Activated CD8-positive, alpha-beta memory T cell treated with anti-CD3 and anti-CD28 coated beads, Interleukin-2, amount 50 U/mL, for 1 hour (primary cell): ENCODE results near the gene CCDC117.

Experiments
- DNase-seq: peaks from one replicate; pipeline ENCODE4 v3.0.0-alpha.2; 2020; ENCODE audit errors: extremely low read depth

CCDC117 gene

DNA sequence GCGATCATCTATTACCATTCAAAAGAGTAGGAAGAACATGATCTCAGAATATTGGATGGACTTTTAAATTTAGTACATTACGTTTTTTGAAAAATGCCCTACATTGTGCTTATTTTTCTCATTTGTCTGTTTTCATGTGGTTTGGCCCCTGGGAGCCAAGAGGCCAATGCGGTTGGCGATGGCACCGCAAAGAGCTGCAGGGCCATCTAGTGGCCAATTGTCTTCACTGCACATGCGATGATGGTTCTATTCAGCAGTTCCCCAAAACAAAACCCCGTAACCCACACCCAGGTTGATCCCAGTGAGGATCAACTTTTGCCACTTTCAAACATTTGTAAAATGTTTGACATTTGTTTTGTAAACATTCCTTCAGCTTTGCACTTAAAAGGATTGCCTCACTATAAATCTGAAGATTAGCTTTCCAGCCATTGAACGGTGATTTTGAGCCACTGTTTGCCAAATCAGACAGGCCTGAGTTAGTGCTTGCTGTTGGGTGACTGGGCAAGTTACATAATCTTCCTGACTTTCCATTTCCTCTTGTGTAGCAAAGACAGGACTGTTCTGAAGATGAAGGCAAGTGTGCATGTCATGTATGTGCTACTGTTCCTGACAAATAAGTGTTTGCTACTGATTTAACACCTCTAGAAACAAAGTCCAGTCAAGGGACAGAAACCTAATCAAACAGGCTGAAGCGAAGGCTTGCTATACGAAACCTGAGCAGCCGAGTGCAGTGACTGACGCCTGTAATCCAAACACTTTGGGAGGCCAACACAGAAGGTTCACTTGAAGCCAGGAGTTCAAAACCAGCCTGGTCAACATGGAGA, 57.1 kb downstream of the CCDC117 start:
- no peak for DNase-seq

DNA sequence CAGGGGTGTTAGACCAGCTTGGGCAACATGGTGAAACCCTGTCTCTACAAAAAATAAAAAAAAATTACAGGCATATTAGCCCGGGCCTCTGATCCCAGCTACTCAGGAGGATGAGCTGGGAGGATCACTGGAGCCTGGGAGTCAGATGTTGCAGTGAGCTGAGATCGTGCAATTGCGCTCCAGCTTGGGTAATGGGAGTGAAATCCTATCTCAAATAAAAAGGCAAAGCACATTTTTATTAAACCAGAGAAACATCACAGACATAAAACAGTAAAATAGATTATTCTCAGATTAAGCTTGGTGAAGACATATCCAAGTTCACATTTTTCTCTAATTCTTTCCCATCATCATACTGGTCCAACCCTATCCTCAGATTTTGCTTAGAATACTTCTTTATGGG, 57.9 kb downstream of the CCDC117 start:
- no peak for DNase-seq

DNA sequence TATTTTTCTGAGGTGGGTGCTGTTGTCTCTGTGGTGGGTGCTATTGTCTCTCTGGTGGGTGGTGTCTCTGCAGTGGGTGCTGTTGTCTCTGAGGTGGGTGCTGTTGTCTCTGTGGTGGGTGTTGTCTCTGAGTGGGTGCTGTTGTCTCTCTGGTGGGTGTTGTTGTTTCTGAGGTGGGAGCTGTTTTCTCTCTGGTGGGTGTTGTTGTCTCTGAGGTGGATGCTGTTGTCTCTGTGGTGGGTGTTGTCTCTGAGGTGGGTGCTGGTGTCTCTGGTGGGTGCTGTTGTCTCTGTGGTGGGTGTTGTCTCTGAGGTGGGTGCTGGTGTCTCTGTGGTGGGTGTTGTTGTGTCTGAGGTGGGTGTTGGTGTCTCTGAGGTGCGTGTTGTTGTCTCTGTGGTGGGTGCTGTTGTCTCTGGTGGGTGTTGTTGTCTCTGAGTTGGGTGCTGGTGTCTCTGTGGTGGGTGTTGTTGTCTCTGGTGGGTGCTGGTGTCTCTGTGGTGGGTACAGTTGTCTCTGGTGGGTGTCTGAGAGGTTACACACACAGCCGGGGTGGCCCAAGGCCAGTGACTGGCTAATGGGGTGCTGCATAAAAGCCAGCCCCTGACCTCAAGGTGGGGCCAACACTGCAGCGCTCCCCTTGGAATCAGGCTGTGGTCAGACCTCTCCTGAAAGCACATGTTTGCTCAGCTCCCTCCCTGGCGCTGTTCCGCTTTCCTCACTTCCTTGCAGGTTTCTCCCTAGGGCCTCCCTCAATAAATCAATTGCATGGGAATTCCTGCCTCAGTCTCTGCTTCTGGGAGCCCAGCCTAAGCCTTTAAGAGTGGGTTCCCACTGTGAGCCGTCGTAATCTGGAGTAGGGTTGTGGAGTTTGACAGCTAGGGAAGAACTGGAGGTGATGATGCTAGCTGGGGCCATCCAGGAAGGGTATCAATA, 58.9 kb downstream of the CCDC117 start:
- DNase-seq: no peak

- no peak for DNase-seq
Observed at GRCh38 chr22:28832731-28833130, 60.2 kb downstream of the CCDC117 start.

- no peak for DNase-seq
Observed at GRCh38 chr22:28833276-28833923, 60.9 kb downstream of the CCDC117 start.

DNA sequence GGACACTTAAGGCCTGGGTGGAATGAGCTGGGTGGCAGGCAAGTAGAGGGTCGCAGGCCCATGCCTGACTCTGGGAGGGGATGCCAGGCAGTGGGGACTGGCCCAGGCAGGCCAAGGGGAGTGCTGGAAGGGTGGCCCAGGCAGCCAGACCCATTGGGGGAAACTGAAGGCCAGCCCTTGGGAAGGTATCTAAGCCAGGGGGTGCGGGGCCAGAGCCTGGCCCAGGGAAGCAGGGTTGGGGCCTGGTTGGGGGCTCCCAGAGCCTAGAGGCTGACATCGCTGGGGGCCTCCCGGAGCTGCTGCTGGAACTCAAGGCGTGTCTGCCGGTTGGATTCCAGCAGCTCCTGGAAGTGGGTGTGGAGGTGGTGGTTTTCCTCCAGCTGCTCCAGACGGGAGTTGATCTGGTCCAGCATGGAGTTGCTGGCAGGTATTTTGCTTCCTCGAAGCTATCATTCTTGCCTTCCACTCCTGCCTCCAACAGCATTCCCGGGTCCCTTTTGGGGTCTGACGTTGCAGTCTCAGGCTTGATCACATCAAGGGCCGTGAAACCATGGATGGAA, 63.2 kb downstream of the CCDC117 start:
- DNase-seq: no peak

DNA sequence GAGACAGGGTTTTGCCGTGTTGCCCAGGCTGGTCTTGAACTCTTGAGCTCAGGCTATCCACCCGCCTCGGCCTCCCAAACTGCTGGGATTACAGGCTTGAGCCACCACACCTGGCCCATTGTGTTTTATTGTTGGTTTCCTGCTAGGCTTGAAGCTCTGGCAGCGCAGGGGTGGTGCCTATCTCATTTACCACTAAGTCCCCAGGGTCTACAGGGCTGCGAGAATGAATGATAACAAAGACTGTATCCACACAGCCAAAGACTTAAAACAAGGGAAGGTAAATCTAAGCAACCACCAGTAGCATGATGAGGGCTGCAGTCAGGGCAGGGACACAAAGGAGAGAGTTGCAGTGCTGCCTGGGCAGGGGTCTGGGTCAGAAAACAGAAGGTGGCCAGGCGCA, 65.1 kb downstream of the CCDC117 start:
- DNase-seq: no peak
